Testis (tissue), 2 donors: ENCODE results near the gene PRODH.
"Not testable (repeated sequence)": the region's sequence is repeated elsewhere in the genome, so short reads cannot be mapped to it uniquely, and the experiment has no call there.

Source experiments
- POLR2A ChIP-seq: fragments of 450-650 bp; IDR thresholded peaks from one replicate; pipeline ENCODE4 v1.6.1; 2017; ENCODE audit warnings: antibody characterized with exemption, mild to moderate bottlenecking, moderate library complexity
- TF ChIP-seq, protein P1 (sequence below), 3 experiments: fragments of 450-650 bp in 2 of 3; fragments of 200-600 bp in 1 of 3; sonication (generic) in 1 of 3; IDR thresholded peaks; one replicate each; pipeline ENCODE4 v1.5.1; 2016 to 2019; ENCODE audit warnings: antibody characterized with exemption in 3 of 3, mild to moderate bottlenecking in 2 of 3, moderate library complexity in 1 of 3

DNA sequence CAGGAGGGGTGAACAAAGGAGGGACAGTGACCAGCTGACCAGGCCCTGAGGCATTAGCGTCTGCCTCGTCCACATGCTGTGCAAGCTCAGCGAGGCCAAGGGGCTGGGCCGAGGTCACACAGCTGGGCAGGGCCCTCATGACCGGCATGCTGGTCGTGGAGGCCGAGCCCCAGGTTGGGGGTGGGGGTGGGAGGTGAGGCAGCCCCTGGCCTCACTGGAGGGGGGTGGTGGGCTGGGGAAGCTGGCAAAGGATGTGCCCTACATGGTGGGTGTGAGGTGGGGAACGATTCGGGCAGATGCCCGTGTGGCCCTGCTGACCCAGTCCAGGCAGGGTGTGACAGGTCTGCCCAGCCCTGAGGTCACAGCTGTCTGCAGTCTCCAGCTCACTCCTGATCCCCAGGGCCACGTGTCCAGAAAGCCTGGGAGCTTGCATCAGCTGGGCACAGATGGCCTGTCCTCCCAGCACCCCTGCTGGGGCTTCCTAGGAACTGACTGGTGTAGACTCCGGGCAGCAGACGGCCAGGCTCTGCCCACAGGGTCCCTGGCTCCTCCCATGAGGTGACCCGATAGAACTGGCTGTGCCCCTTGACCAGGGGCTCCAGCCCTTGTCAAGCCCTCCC lies 31.4 kb upstream of the PRODH start:
- TF ChIP-seq, protein P1, sequence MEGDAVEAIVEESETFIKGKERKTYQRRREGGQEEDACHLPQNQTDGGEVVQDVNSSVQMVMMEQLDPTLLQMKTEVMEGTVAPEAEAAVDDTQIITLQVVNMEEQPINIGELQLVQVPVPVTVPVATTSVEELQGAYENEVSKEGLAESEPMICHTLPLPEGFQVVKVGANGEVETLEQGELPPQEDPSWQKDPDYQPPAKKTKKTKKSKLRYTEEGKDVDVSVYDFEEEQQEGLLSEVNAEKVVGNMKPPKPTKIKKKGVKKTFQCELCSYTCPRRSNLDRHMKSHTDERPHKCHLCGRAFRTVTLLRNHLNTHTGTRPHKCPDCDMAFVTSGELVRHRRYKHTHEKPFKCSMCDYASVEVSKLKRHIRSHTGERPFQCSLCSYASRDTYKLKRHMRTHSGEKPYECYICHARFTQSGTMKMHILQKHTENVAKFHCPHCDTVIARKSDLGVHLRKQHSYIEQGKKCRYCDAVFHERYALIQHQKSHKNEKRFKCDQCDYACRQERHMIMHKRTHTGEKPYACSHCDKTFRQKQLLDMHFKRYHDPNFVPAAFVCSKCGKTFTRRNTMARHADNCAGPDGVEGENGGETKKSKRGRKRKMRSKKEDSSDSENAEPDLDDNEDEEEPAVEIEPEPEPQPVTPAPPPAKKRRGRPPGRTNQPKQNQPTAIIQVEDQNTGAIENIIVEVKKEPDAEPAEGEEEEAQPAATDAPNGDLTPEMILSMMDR (IDR thresholded peaks at IDR 0.05) = not testable (repeated sequence)
- not testable (repeated sequence) for TF ChIP-seq POLR2A
